OCI-LY7 (cell line): ENCODE results near the gene RASGRP1. TPM values are rescaled to one million over a fixed set of nuclear protein-coding genes. Genes with fewer than 3 reads are reported as not detected.

ENCODE experiments used
- BruUV-seq: library from RNA; stranded (reverse); fragments of 400-500 nt; replicated peaks from 2 replicates; lab custom pipeline; 2021; lab: Mats Ljungman, UMichigan
- CTCF ChIA-PET: fragments of 300-600 bp; sonication (Branson Sonifier 250); formaldehyde crosslinking; loops from one replicate; lab custom pipeline; 2022; ENCODE audit warnings: antibody characterized with exemption; ENCODE audit not compliant: unreplicated experiment; lab: Charles Lee
- POLR2A ChIA-PET: fragments of 300-600 bp; sonication (Branson Sonifier 250); formaldehyde crosslinking; loops from one replicate; lab custom pipeline; 2022; ENCODE audit warnings: antibody characterized with exemption; lab: Charles Lee
- DNase-seq: peaks from one replicate; pipeline ENCODE4 v3.0.0-alpha.2; 2015; ENCODE audit warnings: low spot score
- H2AFZ ChIP-seq: fragments of 200-600 bp; sonication (generic), shearing (Covaris generic); 2 replicates; pipeline ENCODE4 v1.6.1; 2014; ENCODE audit warnings: mild to moderate bottlenecking, antibody characterized with exemption, low read length, moderate library complexity
- H3K27ac ChIP-seq: fragments of 200-600 bp; sonication (generic); 2 replicates; pipeline ENCODE4 v1.5.1; 2014; ENCODE audit warnings: mixed run types, low read depth, mild to moderate bottlenecking, moderate library complexity, low read length, inconsistent platforms; ENCODE audit not compliant: poor library complexity, severe bottlenecking
- H3K36me3 ChIP-seq: fragments of 200-600 bp; sonication (generic); 2 replicates; pipeline ENCODE4 v1.6.1; 2014; ENCODE audit warnings: mild to moderate bottlenecking, antibody characterized with exemption, low read length, moderate library complexity, mixed read lengths; ENCODE audit not compliant: insufficient read depth
- H3K4me1 ChIP-seq: fragments of 200-600 bp; sonication (generic); 2 replicates; pipeline ENCODE4 v1.5.1; 2014; ENCODE audit warnings: mild to moderate bottlenecking, low read length; ENCODE audit not compliant: insufficient read depth, poor library complexity, severe bottlenecking
- H3K4me2 ChIP-seq: fragments of 200-600 bp; sonication (generic); 2 replicates; pipeline ENCODE4 v1.6.1; 2014; ENCODE audit warnings: mild to moderate bottlenecking, low read length
- H3K4me3 ChIP-seq: fragments of 200-600 bp; sonication (generic); 2 replicates; pipeline ENCODE4 v1.5.1; 2014; ENCODE audit warnings: mild to moderate bottlenecking, low read depth, low read length; ENCODE audit not compliant: poor library complexity, severe bottlenecking
- H3K79me2 ChIP-seq: fragments of 200-600 bp; sonication (generic); 2 replicates; pipeline ENCODE4 v1.6.1; 2016; ENCODE audit warnings: low read depth, mild to moderate bottlenecking, low read length, moderate library complexity, mixed read lengths; ENCODE audit not compliant: insufficient read depth
- H3K9me2 ChIP-seq: fragments of 200-600 bp; sonication (generic); 2 replicates; pipeline ENCODE4 v1.6.1; 2016; ENCODE audit warnings: mild to moderate bottlenecking, low read length, mixed read lengths; ENCODE audit not compliant: insufficient read depth
- H3K9me3 ChIP-seq: fragments of 200-600 bp; sonication (generic); 2 replicates; pipeline ENCODE4 v1.6.1; 2014; ENCODE audit warnings: mild to moderate bottlenecking, mixed run types, low read length, mixed read lengths
- H4K20me1 ChIP-seq: fragments of 200-600 bp; sonication (generic); 2 replicates; pipeline ENCODE4 v1.6.1; 2014; ENCODE audit warnings: mild to moderate bottlenecking, antibody characterized with exemption, low read length, moderate library complexity, mixed read lengths; ENCODE audit not compliant: insufficient read depth
- CTCF ChIP-seq: fragments of 200-600 bp; sonication (generic); conservative IDR thresholded peaks from 2 replicates; pipeline ENCODE4 v1.5.1; 2014; ENCODE audit warnings: mild to moderate bottlenecking, antibody characterized with exemption, low read length, moderate library complexity, mixed read lengths
- EZH2phosphoT487 ChIP-seq: fragments of 200-600 bp; sonication (generic); IDR thresholded peaks from 2 replicates; pipeline ENCODE4 v1.6.1; 2018; ENCODE audit warnings: low read depth, borderline replicate concordance, mild to moderate bottlenecking, mixed run types, antibody characterized with exemption, low read length, moderate library complexity, mixed read lengths
- intact Hi-C: fragments of 100-400 bp; cut with micrococcal nuclease; formaldehyde crosslinking; loops from one replicate; pipeline ENCODE4 v1.10.0; 2022; ENCODE audit not compliant: unreplicated experiment
- total RNA-seq, 2 experiments: library from RNA; depleted of rRNA in 1 of 2; stranded (reverse); fragments of >200 nt in 1 of 2; shearing (Covaris generic) in 1 of 2; gene quantifications; 2 replicates each; pipeline ENCODE4 v1.2.3, GENCODE V29; 2014 to 2022

The RASGRP1 gene
- total RNA-seq, 2 experiments from 2014 or later = 6.1 to 17.2 TPM

- no peak overlapping the region for H2AFZ ChIP-seq
- H3K9me2 ChIP-seq = no peaks in the 10 kb centered on the region
- DNase-seq = no peak
- no peaks in the 10 kb centered on the region for H3K4me1 ChIP-seq
- TF ChIP-seq CTCF = no peak
- TF ChIP-seq EZH2phosphoT487 = no peak
- H3K36me3 ChIP-seq = peaks cover 25% of the 10 kb centered on the region
- no peaks in the 10 kb centered on the region for H3K9me3 ChIP-seq
- intact Hi-C loops = no loop called here
- POLR2A ChIA-PET = no interaction called here
- H3K4me3 ChIP-seq = no peak overlapping the region
- CTCF ChIA-PET = no interaction called here
- no peak overlapping the region for H3K27ac ChIP-seq
- no peak overlapping the region for H3K4me2 ChIP-seq
- no peaks in the 10 kb centered on the region for H4K20me1 ChIP-seq
- no TSS peak for BruUV-seq
- no peaks in the 10 kb centered on the region for H3K79me2 ChIP-seq
Observed at GRCh38 chr15:38486936-38487335, 77.7 kb downstream of the RASGRP1 start.

GRCh38 chr15:38482572-38482971, 82.0 kb downstream of the RASGRP1 start:
- TF ChIP-seq EZH2phosphoT487 (no peak), CTCF (no peak)
- no peak overlapping the region for H3K4me2 ChIP-seq
- peaks cover 48% of the 10 kb centered on the region for H3K36me3 ChIP-seq
- intact Hi-C loops = no loop called here
- DNase-seq = no peak
- H4K20me1 ChIP-seq = no peaks in the 10 kb centered on the region
- CTCF ChIA-PET = no interaction called here
- H3K4me1 ChIP-seq = no peaks in the 10 kb centered on the region
- no peak overlapping the region for H3K4me3 ChIP-seq
- H3K9me3 ChIP-seq = no peaks in the 10 kb centered on the region
- no peak overlapping the region for H2AFZ ChIP-seq
- H3K79me2 ChIP-seq = no peaks in the 10 kb centered on the region
- H3K9me2 ChIP-seq = no peaks in the 10 kb centered on the region
- BruUV-seq = no TSS peak
- no peak overlapping the region for H3K27ac ChIP-seq
- POLR2A ChIA-PET = no interaction called here

GRCh38 chr15:38481761-38482160, 82.9 kb downstream of the RASGRP1 start:
- no peaks in the 10 kb centered on the region for H3K9me3 ChIP-seq
- H3K9me2 ChIP-seq = no peaks in the 10 kb centered on the region
- no peak overlapping the region for H3K27ac ChIP-seq
- no peak for DNase-seq
- CTCF ChIA-PET = no interaction called here
- no peak overlapping the region for H2AFZ ChIP-seq
- H3K79me2 ChIP-seq = no peaks in the 10 kb centered on the region
- H3K4me1 ChIP-seq = no peaks in the 10 kb centered on the region
- intact Hi-C loops = no loop called here
- H3K4me3 ChIP-seq = no peak overlapping the region
- no TSS peak for BruUV-seq
- TF ChIP-seq EZH2phosphoT487 (no peak), CTCF (no peak)
- POLR2A ChIA-PET = interaction anchor here (0.8 to 1.3 kb wide), 2 partner anchors 9 to 13 kb away, joined by 3 to 4 read pairs; no protein-coding TSS in a partner anchor
- H3K4me2 ChIP-seq = no peak overlapping the region
- H4K20me1 ChIP-seq = no peaks in the 10 kb centered on the region
- peaks cover 53% of the 10 kb centered on the region for H3K36me3 ChIP-seq
